OCI-LY1 (cell line): Measurements from ENCODE around the gene L1CAM.
"Not testable (repeated sequence)": the region's sequence is repeated elsewhere in the genome, so short reads cannot be mapped to it uniquely, and the experiment has no call there.

Experiments
- H2AFZ ChIP-seq: fragments of 200-600 bp; sonication (generic), shearing (Covaris generic); 2 replicates; pipeline ENCODE4 v1.6.0; 2014; ENCODE audit warnings: antibody characterized with exemption, mild to moderate bottlenecking, low read length
- H3F3A ChIP-seq: fragments of 200-600 bp; sonication (generic), shearing (Covaris generic); 2 replicates; pipeline ENCODE4 v1.6.0; 2014; ENCODE audit warnings: mild to moderate bottlenecking, antibody characterized with exemption, low read length, moderate library complexity; ENCODE audit not compliant: insufficient read depth
- H3K27ac ChIP-seq: fragments of 200-600 bp; sonication (generic); 2 replicates; pipeline ENCODE4 v1.5.1; 2014; ENCODE audit warnings: low read length, mixed run types, mild to moderate bottlenecking, low read depth; ENCODE audit not compliant: poor library complexity, severe bottlenecking
- H3K27me3 ChIP-seq: fragments of 200-600 bp; sonication (generic); 2 replicates; pipeline ENCODE4 v1.6.0; 2014; ENCODE audit warnings: antibody characterized with exemption, mild to moderate bottlenecking, low read length, moderate library complexity; ENCODE audit not compliant: insufficient read depth
- H3K36me3 ChIP-seq: fragments of 200-600 bp; sonication (generic); 2 replicates; pipeline ENCODE4 v1.6.1; 2014; ENCODE audit warnings: mild to moderate bottlenecking, antibody characterized with exemption, low read length, moderate library complexity, mixed read lengths; ENCODE audit not compliant: insufficient read depth
- H3K4me1 ChIP-seq: fragments of 200-600 bp; sonication (generic); 2 replicates; pipeline ENCODE4 v1.5.1; 2014; ENCODE audit warnings: mild to moderate bottlenecking, low read length, moderate library complexity; ENCODE audit not compliant: insufficient read depth, severe bottlenecking
- H3K4me2 ChIP-seq: fragments of 200-600 bp; sonication (generic), shearing (Covaris generic); 2 replicates; pipeline ENCODE4 v1.6.1; 2014; ENCODE audit warnings: low read length
- H3K4me3 ChIP-seq: fragments of 200-600 bp; sonication (generic); 2 replicates; pipeline ENCODE4 v1.5.1; 2014; ENCODE audit warnings: low read length, low read depth, mild to moderate bottlenecking, mixed read lengths; ENCODE audit not compliant: poor library complexity, severe bottlenecking
- H3K79me2 ChIP-seq: fragments of 200-600 bp; shearing (Covaris generic); 2 replicates; pipeline ENCODE4 v1.6.1; 2016; ENCODE audit warnings: mixed run types, low read length, mixed read lengths; ENCODE audit not compliant: insufficient read depth
- H3K9ac ChIP-seq: fragments of 200-600 bp; sonication (generic), shearing (Covaris generic); 2 replicates; pipeline ENCODE4 v1.6.1; 2014; ENCODE audit warnings: mild to moderate bottlenecking, low read length, mixed read lengths
- H3K9me2 ChIP-seq: fragments of 200-600 bp; sonication (generic), shearing (Covaris generic); 2 replicates; pipeline ENCODE4 v1.6.1; 2014; ENCODE audit warnings: low read depth, mild to moderate bottlenecking, low read length, mixed read lengths
- H3K9me3 ChIP-seq: fragments of 200-600 bp; shearing (Covaris generic); 2 replicates; pipeline ENCODE4 v1.6.1; 2014; ENCODE audit warnings: low read length, mixed read lengths
- H4K20me1 ChIP-seq: fragments of 200-600 bp; sonication (generic), shearing (Covaris generic); 2 replicates; pipeline ENCODE4 v1.6.0; 2016; ENCODE audit warnings: mild to moderate bottlenecking, low read length; ENCODE audit not compliant: insufficient read depth
- EZH2 ChIP-seq: fragments of 200-600 bp; sonication (generic), shearing (Covaris generic); IDR thresholded peaks from 2 replicates; pipeline ENCODE4 v1.8.0; 2017; ENCODE audit warnings: borderline replicate concordance, mixed run types, mild to moderate bottlenecking, antibody characterized with exemption, low read length, moderate library complexity, mixed read lengths
- TF ChIP-seq, protein P1 (sequence below): fragments of 200-600 bp; sonication (generic), shearing (Covaris generic); IDR thresholded peaks from 2 replicates; pipeline ENCODE4 v1.5.1; 2017; ENCODE audit warnings: mild to moderate bottlenecking, antibody characterized with exemption, low read length, moderate library complexity, mixed read lengths

The L1CAM gene

DNA sequence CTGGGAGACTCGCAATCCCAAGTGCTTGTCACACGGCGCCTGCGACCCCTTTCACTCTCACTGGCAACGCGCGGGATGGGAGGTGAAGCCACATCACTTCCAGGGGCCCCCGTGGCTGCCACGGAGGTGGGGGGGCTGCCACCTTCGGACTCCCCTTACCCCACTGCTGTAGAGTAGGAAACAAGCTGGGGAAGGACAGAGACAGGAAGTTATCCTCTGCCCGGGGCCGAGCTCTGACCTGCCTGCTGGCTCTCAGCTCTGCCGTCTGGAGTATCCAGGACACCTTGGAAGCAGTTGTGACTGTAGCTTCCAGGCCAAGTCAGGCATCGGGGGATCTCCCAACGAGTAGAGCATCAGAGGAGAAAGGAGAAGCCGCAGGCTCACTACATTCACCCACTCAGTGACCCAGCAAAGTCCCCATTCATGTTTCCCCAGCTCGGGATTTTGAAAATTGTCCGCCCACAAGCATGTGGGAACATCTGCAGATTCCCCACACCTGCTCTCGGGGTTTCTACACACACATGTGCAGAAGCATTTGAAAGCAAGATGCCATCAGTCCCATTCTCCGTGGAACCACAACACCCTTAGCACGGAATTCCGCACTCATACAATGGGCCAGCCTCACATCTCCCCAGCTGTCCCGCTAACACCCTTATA, 66.5 kb downstream of the L1CAM start:
- H3K36me3 ChIP-seq, result no peaks in the 10 kb centered on the region
- no peak overlapping the region for H3K9ac ChIP-seq
- H3K4me3 ChIP-seq, result no peak overlapping the region
- no peak overlapping the region for H2AFZ ChIP-seq
- TF ChIP-seq, protein P1, sequence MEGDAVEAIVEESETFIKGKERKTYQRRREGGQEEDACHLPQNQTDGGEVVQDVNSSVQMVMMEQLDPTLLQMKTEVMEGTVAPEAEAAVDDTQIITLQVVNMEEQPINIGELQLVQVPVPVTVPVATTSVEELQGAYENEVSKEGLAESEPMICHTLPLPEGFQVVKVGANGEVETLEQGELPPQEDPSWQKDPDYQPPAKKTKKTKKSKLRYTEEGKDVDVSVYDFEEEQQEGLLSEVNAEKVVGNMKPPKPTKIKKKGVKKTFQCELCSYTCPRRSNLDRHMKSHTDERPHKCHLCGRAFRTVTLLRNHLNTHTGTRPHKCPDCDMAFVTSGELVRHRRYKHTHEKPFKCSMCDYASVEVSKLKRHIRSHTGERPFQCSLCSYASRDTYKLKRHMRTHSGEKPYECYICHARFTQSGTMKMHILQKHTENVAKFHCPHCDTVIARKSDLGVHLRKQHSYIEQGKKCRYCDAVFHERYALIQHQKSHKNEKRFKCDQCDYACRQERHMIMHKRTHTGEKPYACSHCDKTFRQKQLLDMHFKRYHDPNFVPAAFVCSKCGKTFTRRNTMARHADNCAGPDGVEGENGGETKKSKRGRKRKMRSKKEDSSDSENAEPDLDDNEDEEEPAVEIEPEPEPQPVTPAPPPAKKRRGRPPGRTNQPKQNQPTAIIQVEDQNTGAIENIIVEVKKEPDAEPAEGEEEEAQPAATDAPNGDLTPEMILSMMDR, result no peak
- TF ChIP-seq EZH2, result no peak
- H3K79me2 ChIP-seq, result no peaks in the 10 kb centered on the region
- no peaks in the 10 kb centered on the region for H3K9me3 ChIP-seq
- no peaks in the 10 kb centered on the region for H3K27me3 ChIP-seq
- no peaks in the 10 kb centered on the region for H3K9me2 ChIP-seq
- no peaks in the 10 kb centered on the region for H4K20me1 ChIP-seq
- no peak overlapping the region for H3K4me2 ChIP-seq
- no peak overlapping the region for H3K27ac ChIP-seq
- no peaks in the 10 kb centered on the region for H3K4me1 ChIP-seq
- no peaks in the 10 kb centered on the region for H3F3A ChIP-seq

- Histone ChIP-seq H3K9me2 (no peaks in the 10 kb centered on the region), H3K4me3 (no peak overlapping the region), H3K36me3 (no peaks in the 10 kb centered on the region), H3K27me3 (no peaks in the 10 kb centered on the region), H3K79me2 (no peaks in the 10 kb centered on the region), H4K20me1 (no peaks in the 10 kb centered on the region), H3K27ac (no peak overlapping the region), H2AFZ (no peak overlapping the region), H3K4me2 (no peak overlapping the region), H3K4me1 (no peaks in the 10 kb centered on the region), H3K9me3 (no peaks in the 10 kb centered on the region), H3F3A (no peaks in the 10 kb centered on the region), H3K9ac (no peak overlapping the region)
- TF ChIP-seq, protein P1, result no peak
- no peak for TF ChIP-seq EZH2
Measured at GRCh38 chrX:153818571-153819383, 67.2 kb downstream of the L1CAM start.

DNA sequence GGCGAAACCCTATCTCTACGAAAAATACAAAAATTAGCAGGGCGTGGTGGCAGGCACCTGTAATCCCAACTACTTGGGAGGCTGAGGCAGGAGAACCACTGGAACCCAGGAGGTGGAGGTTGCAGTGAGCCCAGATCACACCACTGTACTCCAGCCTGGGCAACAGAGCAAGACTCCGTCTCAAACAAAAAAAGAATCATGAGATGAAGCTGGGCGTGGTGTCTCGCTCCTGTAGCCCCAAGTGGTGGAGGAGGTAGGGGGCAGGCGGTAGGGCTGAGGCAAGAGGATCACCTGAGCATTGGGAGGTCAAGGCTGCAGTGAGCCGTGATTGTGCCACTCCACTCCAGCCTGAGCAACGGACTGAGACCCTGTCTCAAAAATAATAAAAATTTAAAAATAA, 67.9 kb downstream of the L1CAM start:
- H3K36me3 ChIP-seq, H3K9me3 ChIP-seq: not testable (repeated sequence)

More for the DNA sequence above, 67.9 kb downstream of the L1CAM start:
- not testable (repeated sequence) for H3K4me1 ChIP-seq, H3F3A ChIP-seq, H3K27me3 ChIP-seq, H3K9me2 ChIP-seq, H3K4me2 ChIP-seq, H4K20me1 ChIP-seq, H2AFZ ChIP-seq, H3K9ac ChIP-seq, H3K79me2 ChIP-seq, H3K27ac ChIP-seq, H3K4me3 ChIP-seq
